ENCODE data around the gene RPGRIP1L. TPM values are rescaled to one million over a fixed set of nuclear protein-coding genes. Genes with fewer than 3 reads are reported as not detected.

The RPGRIP1L gene
- total and polyA plus RNA-seq, 2 donors (not counting 1 experiment from before 2014, with no cell fraction given), result 1.0 to 7.1 TPM

- Histone ChIP-seq H3K27ac (ENCODE audit: low read length in 2 of 2) (no peak overlapping the region), H3K36me3 (replicated peaks in 1 of 2; ENCODE audit: control extremely low read depth in 1 of 2, control insufficient read depth in 1 of 2, extremely low read depth in 1 of 2, insufficient read depth in 2 of 2, low read length in 1 of 2) (no peaks in the 10 kb centered on the region), H3K4me3 (ENCODE audit: control extremely low read depth in 1 of 5, extremely low read depth in 1 of 5, insufficient read depth in 1 of 5, low read depth in 2 of 5, low read length in 4 of 5) (no peak overlapping the region), H4K20me1 (ENCODE audit: control insufficient read depth, insufficient read depth, low read length, poor library complexity, severe bottlenecking) (no peaks in the 10 kb centered on the region), H3K27me3 (replicated peaks in 1 of 4; ENCODE audit: control extremely low read depth in 1 of 4, control insufficient read depth in 3 of 4, insufficient read depth in 4 of 4, low read length in 3 of 4) (no peaks in the 10 kb centered on the region), H3K4me1 (ENCODE audit: control insufficient read depth in 2 of 2, insufficient read depth in 2 of 2, low read length in 2 of 2) (no peaks in the 10 kb centered on the region), H3K9ac (ENCODE audit: low read length) (no peak overlapping the region), H3K4me2 (replicated peaks; ENCODE audit: low read depth, low read length, poor library complexity, severe bottlenecking) (no peak overlapping the region), H2AFZ (ENCODE audit: insufficient read depth, low read depth, low read length, poor library complexity, severe bottlenecking) (no peak overlapping the region), H3K9me3 (ENCODE audit: control extremely low read depth in 1 of 3, control insufficient read depth in 2 of 3, insufficient read depth in 1 of 3, low read length in 2 of 3) (peaks cover 0 to 9% (median 5%) of the 10 kb centered on the region in 3 donors), H3K79me2 (ENCODE audit: control insufficient read depth, insufficient read depth, low read length) (no peaks in the 10 kb centered on the region)
- intact Hi-C loops (cut with micrococcal nuclease), result no loop called here
- DNase-seq, result no peak
- POLR2A ChIA-PET, result no interaction called here
- Mint-ChIP-seq H3K27me3 (no peaks in the 10 kb centered on the region), H3K4me1 (no peaks in the 10 kb centered on the region), H3K4me3 (no peak overlapping the region), H3K9me3 (ENCODE audit: insufficient read depth) (peaks cover 13% of the 10 kb centered on the region), H3K27ac (no peak overlapping the region)
- WGBS (ENCODE audit: insufficient coverage), result 89% methylated on average over 4 of the region's 4 CpGs
- no peak for ATAC-seq (ENCODE audit: low read depth)
- TF ChIP-seq EZH2 (IDR thresholded peaks at IDR 0.05; ENCODE audit: borderline replicate concordance, insufficient read depth, low read depth, low read length, poor library complexity, severe bottlenecking) (no peak), CTCF (IDR thresholded peaks at IDR 0.05) (no peak)
- CTCF ChIA-PET, result no interaction called here
Observed at GRCh38 chr16:53576210-53576609, 127.4 kb downstream of the RPGRIP1L start.

- no peak overlapping the region for H3K27ac Mint-ChIP-seq
- Histone ChIP-seq H3K4me2 (replicated peaks; ENCODE audit: low read depth, low read length, poor library complexity, severe bottlenecking) (no peak overlapping the region), H3K36me3 (replicated peaks in 1 of 2; ENCODE audit: control extremely low read depth in 1 of 2, control insufficient read depth in 1 of 2, extremely low read depth in 1 of 2, insufficient read depth in 2 of 2, low read length in 1 of 2) (no peaks in the 10 kb centered on the region), H3K27ac (ENCODE audit: low read length in 2 of 2) (no peak overlapping the region), H3K4me1 (ENCODE audit: control insufficient read depth in 2 of 2, insufficient read depth in 2 of 2, low read length in 2 of 2) (no peaks in the 10 kb centered on the region), H3K9me3 (ENCODE audit: control extremely low read depth in 1 of 3, control insufficient read depth in 2 of 3, insufficient read depth in 1 of 3, low read length in 2 of 3) (peaks cover 4 to 15% (median 7%) of the 10 kb centered on the region in 3 donors), H4K20me1 (ENCODE audit: control insufficient read depth, insufficient read depth, low read length, poor library complexity, severe bottlenecking) (no peaks in the 10 kb centered on the region), H3K79me2 (ENCODE audit: control insufficient read depth, insufficient read depth, low read length) (no peaks in the 10 kb centered on the region), H3K9ac (ENCODE audit: low read length) (no peak overlapping the region), H3K27me3 (replicated peaks in 1 of 4; ENCODE audit: control extremely low read depth in 1 of 4, control insufficient read depth in 3 of 4, insufficient read depth in 4 of 4, low read length in 3 of 4) (no peaks in the 10 kb centered on the region), H3K4me3 (ENCODE audit: control extremely low read depth in 1 of 5, extremely low read depth in 1 of 5, insufficient read depth in 1 of 5, low read depth in 2 of 5, low read length in 4 of 5) (no peak overlapping the region), H2AFZ (ENCODE audit: insufficient read depth, low read depth, low read length, poor library complexity, severe bottlenecking) (no peak overlapping the region)
- H3K9me3 Mint-ChIP-seq (ENCODE audit: insufficient read depth), result peaks cover 17% of the 10 kb centered on the region
- TF ChIP-seq CTCF (IDR thresholded peaks at IDR 0.05) (no peak), EZH2 (IDR thresholded peaks at IDR 0.05; ENCODE audit: borderline replicate concordance, insufficient read depth, low read depth, low read length, poor library complexity, severe bottlenecking) (no peak)
- DNase-seq (no peak), ATAC-seq (ENCODE audit: low read depth) (no peak)
- H3K4me3 Mint-ChIP-seq, result no peak overlapping the region
- intact Hi-C loops (cut with micrococcal nuclease), result no loop called here
- CTCF ChIA-PET, result no interaction called here
- H3K27me3 Mint-ChIP-seq, result peaks cover 8% of the 10 kb centered on the region
- no peaks in the 10 kb centered on the region for H3K4me1 Mint-ChIP-seq
- POLR2A ChIA-PET, result no interaction called here
Observed at GRCh38 chr16:53571763-53572162, 131.9 kb downstream of the RPGRIP1L start.
